ENCODE data around the gene IGSF22. TPM values are rescaled to one million over a fixed set of nuclear protein-coding genes. Genes with fewer than 3 reads are reported as not detected.
A peak's percentile ranks its signal among the peaks of the same experiment; 100 is the strongest.

IGSF22 gene
- total RNA-seq, 1 donor from 2014 or later: not detected

DNA sequence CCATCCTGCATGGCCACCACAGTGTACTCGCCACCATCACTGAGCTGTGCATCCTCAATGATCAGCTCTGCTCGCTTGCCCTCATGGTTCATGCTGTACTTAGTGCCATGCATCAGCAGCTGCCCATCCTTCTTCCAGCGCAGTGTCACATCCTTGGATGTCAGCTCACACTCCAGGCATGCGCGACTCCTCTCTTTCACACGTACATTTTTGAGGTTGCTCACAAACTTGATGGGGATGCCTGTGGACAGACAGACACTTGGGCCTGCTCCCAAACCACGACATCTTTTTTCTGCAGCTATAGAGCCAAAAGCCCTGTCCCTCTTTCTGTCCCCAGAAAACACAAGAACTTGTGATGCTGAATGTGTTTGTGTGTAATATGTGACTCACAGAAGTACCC lies 10.5 kb downstream of the IGSF22 start:
- Histone ChIP-seq H3K4me1 (peaks cover 0 to 2% of the 10 kb centered on the region in 2 donors), H3K27ac (no peak overlapping the region), H3K4me3 (no peak overlapping the region), H3K27me3 (no peaks in the 10 kb centered on the region), H3K9me3 (no peaks in the 10 kb centered on the region), H3K36me3 (no peaks in the 10 kb centered on the region)
- no peak for DNase-seq (ENCODE audit: low spot score in 2 of 2)
- intact Hi-C loops (cut with DNase I): no loop called here
- TF ChIP-seq, protein P1, sequence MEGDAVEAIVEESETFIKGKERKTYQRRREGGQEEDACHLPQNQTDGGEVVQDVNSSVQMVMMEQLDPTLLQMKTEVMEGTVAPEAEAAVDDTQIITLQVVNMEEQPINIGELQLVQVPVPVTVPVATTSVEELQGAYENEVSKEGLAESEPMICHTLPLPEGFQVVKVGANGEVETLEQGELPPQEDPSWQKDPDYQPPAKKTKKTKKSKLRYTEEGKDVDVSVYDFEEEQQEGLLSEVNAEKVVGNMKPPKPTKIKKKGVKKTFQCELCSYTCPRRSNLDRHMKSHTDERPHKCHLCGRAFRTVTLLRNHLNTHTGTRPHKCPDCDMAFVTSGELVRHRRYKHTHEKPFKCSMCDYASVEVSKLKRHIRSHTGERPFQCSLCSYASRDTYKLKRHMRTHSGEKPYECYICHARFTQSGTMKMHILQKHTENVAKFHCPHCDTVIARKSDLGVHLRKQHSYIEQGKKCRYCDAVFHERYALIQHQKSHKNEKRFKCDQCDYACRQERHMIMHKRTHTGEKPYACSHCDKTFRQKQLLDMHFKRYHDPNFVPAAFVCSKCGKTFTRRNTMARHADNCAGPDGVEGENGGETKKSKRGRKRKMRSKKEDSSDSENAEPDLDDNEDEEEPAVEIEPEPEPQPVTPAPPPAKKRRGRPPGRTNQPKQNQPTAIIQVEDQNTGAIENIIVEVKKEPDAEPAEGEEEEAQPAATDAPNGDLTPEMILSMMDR (IDR thresholded peaks at IDR 0.05): no peak

DNA sequence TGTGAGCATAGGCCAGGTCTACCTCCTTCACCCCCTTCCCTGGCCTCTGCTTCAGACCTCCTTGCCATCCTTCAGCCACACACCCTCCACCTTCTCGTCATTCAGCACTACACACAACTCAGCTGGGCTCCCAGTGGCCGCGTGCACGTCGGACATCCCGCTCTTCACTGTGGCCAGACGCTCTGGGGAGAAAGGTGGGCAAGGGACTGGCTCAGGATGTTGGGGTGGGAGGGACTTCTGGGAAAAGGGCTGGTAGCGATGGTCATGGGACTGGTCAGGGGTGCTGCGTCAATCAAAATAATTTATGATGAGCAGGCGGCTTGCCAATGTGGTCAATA lies 11.6 kb downstream of the IGSF22 start:
- intact Hi-C loops (cut with DNase I): no loop called here
- Histone ChIP-seq H3K9me3 (no peaks in the 10 kb centered on the region), H3K4me3 (no peak overlapping the region), H3K4me1 (no peaks in the 10 kb centered on the region), H3K36me3 (no peaks in the 10 kb centered on the region), H3K27ac (no peak overlapping the region), H3K27me3 (no peaks in the 10 kb centered on the region)
- DNase-seq (ENCODE audit: low spot score in 2 of 2): no peak
- TF ChIP-seq, protein P1 (IDR thresholded peaks at IDR 0.05): no peak

DNA sequence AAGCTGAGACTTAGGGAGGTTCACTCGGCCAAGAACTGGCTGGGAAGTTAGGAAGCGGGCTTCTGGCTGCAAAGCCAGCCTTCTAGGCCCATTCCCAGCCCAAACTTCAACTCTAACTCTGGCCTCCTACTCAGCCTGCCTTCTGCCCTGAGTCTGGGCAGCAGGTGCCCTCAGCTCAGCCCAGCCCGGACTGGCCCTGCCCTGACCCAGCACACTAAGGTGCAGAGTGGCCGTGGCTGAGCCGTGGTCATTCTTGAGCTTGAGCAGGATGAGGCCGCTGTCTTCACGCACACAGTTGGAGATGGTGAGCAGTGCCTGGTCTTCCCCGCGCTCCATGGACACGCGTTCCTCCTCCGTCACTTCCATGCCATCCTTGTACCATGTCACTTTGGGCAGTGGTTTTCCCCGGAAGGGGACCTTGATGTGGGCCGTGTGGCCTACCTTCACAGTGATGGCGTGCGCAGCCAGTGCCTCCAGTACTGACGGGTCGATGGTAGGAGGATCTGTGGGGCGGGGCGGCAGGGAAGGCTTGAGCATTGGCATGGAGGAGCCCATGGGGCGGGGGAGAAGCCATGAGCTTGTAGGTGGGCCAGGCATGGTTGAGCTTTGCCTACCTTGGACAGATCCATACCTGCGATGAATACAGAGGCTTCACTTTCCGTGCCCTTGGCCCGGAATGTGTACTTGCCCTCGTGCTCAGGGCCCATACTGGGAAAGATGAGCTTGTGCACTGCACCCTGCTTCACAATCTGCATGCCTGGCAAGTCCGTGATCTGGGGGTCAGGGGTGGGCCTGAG lies 12.1 kb downstream of the IGSF22 start:
- Histone ChIP-seq H3K4me3 (no peak overlapping the region), H3K9me3 (no peaks in the 10 kb centered on the region), H3K27me3 (no peaks in the 10 kb centered on the region), H3K36me3 (no peaks in the 10 kb centered on the region), H3K4me1 (no peaks in the 10 kb centered on the region), H3K27ac (no peak overlapping the region)
- TF ChIP-seq, protein P1 (IDR thresholded peaks at IDR 0.05): no peak
- no peak for DNase-seq (ENCODE audit: low spot score in 2 of 2)
- intact Hi-C loops (cut with DNase I): no loop called here

DNA sequence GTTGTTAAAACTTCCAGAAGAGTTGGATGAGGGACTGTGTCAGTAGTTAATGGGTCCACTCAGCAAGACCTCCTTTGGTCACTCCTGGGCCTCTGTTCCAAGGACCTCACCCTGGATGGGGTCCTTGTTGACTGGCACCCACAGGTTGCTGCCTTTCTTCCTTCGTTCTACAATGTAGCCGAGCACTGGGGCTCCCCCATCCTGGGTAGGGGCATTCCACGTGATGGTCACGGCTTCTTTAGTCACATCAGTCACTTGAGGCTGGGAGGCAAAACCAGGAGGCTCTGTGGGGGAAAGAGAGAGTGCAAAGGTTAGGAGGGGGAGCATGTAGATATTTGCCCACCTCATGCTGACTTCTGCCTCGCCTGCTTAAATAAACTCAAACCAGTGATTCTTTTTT lies 15.4 kb downstream of the IGSF22 start:
- intact Hi-C loops (cut with DNase I): no loop called here
- no peak for DNase-seq (ENCODE audit: low spot score in 2 of 2)
- no peaks in the 10 kb centered on the region for H3K27me3 ChIP-seq
- H3K36me3 ChIP-seq: no peaks in the 10 kb centered on the region
- TF ChIP-seq, protein P1 (IDR thresholded peaks at IDR 0.05): no peak
- H3K9me3 ChIP-seq: no peaks in the 10 kb centered on the region
- no peaks in the 10 kb centered on the region for H3K4me1 ChIP-seq
- H3K4me3 ChIP-seq: no peak overlapping the region
- H3K27ac ChIP-seq: no peak overlapping the region

DNA sequence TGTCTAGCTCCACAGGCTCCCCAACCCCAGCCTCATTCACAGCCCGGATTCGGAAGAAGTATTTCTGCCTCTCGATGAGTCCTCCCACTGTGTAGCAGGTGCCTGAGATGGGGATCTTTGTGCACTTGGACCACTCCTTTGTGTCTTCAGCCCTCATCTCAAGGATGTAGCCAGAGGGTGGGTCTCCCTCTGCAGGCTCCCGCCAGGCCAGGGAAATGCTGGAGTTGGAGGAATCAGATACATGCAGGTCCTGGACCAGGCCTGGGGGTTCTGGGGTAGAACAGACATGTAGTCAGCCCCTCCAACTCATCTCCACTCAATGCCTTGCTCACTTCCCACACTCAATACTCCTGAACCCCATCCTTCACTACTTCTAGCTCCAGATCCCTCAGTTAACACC lies 16.6 kb downstream of the IGSF22 start:
- peak in 1 of 2 donors; percentile 15 for DNase-seq (ENCODE audit: low spot score in 2 of 2)
- intact Hi-C loops (cut with DNase I): loop anchor here (5.0 to 10.0 kb wide), 4 partner anchors 385 to 1975 kb away; partner anchors contain the start of genes C11orf58, GTF2H1, HPS5 and HTATIP2

More for the DNA sequence above, 16.6 kb downstream of the IGSF22 start:
- Histone ChIP-seq H3K36me3 (no peaks in the 10 kb centered on the region), H3K27ac (no peak overlapping the region), H3K9me3 (no peaks in the 10 kb centered on the region), H3K4me3 (no peak overlapping the region), H3K4me1 (no peaks in the 10 kb centered on the region), H3K27me3 (no peaks in the 10 kb centered on the region)
- TF ChIP-seq, protein P1 (IDR thresholded peaks at IDR 0.05): no peak

Data from ascending aorta (tissue), 2 donors.